NCI-H345 treated with DMSO at 0.1 percent for 48 hours (cell line): ENCODE measurements around the gene ITGB6.

Source experiments
- DNase-seq: peaks from one replicate; lab custom pipeline; 2025; ENCODE audit not compliant: unreplicated experiment; lab: John Stamatoyannopoulos, UW

The ITGB6 gene

GRCh38 chr2:160199683-160200389, at the start of gene ITGB6:
ITGB6 (minus strand) TSS chr2:160200272; CDS start chr2:160200063, 209 bp downstream.
- DNase-seq: no peak

GRCh38 chr2:160247296-160248035, 47.4 kb upstream of the ITGB6 start:
- no peak for DNase-seq

GRCh38 chr2:160246356-160246755, 46.3 kb upstream of the ITGB6 start:
- DNase-seq: no peak

- DNase-seq: no peak
These were observed 45.6 kb upstream of the ITGB6 start for GRCh38 chr2:160245614-160246155.

- DNase-seq: no peak
These were observed 43.0 kb upstream of the ITGB6 start for GRCh38 chr2:160242893-160243564.

- no peak for DNase-seq
These were observed 41.4 kb upstream of the ITGB6 start for GRCh38 chr2:160241251-160242137.

GRCh38 chr2:160239436-160239835, 39.4 kb upstream of the ITGB6 start:
- no peak for DNase-seq

- no peak for DNase-seq
These were observed 38.3 kb upstream of the ITGB6 start for GRCh38 chr2:160238392-160238791.

- no peak for DNase-seq
These were observed 32.9 kb upstream of the ITGB6 start for GRCh38 chr2:160232905-160233475.

- no peak for DNase-seq
These were observed 29.5 kb upstream of the ITGB6 start for GRCh38 chr2:160229591-160229990.

GRCh38 chr2:160228141-160228917, 28.3 kb upstream of the ITGB6 start:
- DNase-seq: no peak

- no peak for DNase-seq
These were observed 27.3 kb upstream of the ITGB6 start for GRCh38 chr2:160227293-160227915.

- no peak for DNase-seq
These were observed 26.3 kb upstream of the ITGB6 start for GRCh38 chr2:160226367-160226766.

GRCh38 chr2:160225722-160226121, 25.6 kb upstream of the ITGB6 start:
- no peak for DNase-seq

- no peak for DNase-seq
These were observed 24.4 kb upstream of the ITGB6 start for GRCh38 chr2:160224507-160224906.

- no peak for DNase-seq
These were observed 24.0 kb upstream of the ITGB6 start for GRCh38 chr2:160224060-160224459.

- no peak for DNase-seq
These were observed 23.5 kb upstream of the ITGB6 start for GRCh38 chr2:160223560-160223959.

- no peak for DNase-seq
These were observed 22.6 kb upstream of the ITGB6 start for GRCh38 chr2:160222546-160223283.
